Left forelimb (tissue), 1 donor: Measurements from ENCODE around the gene LDLRAP1.
"Not testable (repeated sequence)": the region's sequence is repeated elsewhere in the genome, so short reads cannot be mapped to it uniquely, and the experiment has no call there.

ENCODE experiments used
- DNase-seq: peaks from one replicate; pipeline ENCODE4 v3.0.0-alpha.2; 2018; ENCODE audit warnings: low spot score

The LDLRAP1 gene

DNA sequence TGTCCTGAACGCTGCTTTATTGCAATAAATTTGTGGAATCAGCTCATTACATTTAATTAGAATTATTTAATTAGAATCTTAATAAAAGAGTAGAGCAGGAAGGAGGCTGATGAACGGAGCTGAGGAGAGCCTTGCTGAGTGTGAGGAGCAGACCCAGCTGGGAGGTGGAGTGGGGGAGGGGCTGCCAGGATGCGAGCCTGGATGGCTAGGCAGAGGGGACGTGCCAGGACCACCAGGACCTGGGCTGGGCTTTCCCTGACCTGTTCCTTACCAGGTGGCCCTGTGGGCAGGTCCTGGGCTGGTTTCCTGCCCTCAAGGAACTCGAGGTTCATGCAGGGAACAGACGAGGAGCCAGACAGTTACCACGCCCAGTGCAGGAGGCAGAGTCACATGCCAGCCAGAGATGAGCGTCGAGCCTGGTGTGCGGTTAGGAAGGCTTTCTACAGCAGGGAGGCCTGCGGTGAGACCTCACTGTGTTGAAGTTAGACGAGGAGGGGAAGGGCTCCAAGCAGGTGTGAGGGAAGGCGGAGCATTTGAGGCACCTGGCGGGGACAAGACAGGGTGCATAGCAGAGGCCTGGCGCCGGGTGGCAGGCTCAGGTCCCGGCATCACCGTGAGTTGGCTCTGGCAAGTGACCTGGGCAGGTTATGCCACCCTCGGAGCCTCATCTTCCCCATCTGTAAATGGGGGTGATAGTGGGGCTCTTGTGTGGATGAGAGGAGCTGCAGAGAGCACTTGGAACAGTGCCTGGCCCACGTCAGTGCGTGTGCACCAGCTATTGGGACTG is 33.9 kb downstream of the LDLRAP1 start:
- no peak for DNase-seq

DNA sequence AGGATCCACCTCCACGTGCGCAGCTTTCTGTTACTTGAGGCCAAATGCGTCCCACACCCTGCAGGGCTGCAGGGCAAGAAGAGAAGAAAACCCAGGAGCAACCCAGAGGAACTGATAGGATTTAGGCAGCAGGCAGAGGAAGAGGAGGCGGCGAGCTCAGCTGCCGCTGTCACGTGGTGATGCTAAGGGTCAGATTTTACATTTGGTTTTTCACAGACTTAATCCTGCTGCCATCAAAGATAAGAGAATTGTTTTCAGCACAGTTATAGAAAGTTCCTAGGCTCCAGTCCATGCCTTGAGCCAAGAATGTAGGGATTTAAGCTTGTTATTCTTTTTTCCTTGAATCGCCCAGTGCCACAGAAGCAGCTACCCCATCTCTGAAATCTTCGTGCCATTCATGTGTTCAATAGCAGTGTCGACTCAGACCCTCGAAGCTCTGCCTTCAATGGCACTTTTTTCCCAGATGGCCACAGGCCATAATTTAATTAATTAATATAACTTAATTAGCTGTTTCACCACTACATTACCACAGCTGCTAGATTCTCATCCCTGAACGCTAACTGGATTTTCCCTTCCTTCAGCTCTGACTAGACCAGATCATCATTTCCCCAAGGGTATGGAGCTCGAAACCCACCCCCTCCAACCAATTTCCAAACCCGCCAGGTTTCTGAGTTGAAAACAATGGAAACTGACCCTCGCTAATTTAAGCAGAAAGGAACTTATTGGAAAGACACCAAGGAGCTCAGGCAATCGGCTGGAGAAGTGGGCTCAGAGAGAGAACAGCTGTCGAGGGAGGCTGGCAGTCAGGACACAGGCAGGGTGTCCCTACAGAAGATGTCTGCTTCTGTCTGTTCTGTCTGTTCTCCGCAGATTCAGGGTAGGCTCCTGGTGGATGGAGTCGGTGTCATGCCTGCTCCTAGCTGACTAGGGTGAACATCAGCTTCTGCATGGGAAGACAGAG is 36.2 kb downstream of the LDLRAP1 start:
- no peak for DNase-seq

GRCh38 chr1:25580927-25581326 is 37.5 kb downstream of the LDLRAP1 start:
- no peak for DNase-seq

GRCh38 chr1:25581764-25582163 is 38.4 kb downstream of the LDLRAP1 start:
- no peak for DNase-seq

GRCh38 chr1:25583519-25584370 is 40.3 kb downstream of the LDLRAP1 start:
- no peak for DNase-seq

DNA sequence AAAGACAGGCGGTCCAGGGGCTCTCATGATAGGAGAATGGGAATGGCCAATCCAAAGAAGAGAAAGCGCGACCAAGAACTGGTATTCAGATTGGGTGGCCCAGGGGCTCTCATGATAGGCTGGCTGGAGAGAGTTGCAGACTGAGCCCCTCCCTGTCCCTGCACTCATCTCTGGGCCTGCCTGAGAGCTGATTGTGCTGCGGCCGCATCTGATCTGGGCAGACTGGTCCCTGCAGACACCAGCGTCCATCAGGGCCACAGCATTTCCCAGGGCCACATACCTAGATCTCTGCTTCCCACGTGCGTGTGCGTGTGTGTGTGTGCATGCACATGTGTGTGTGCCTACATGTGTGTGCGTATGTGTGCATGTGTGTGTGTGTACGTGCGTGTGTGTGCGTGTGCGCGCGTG is 42.8 kb downstream of the LDLRAP1 start:
- no peak for DNase-seq

GRCh38 chr1:25587290-25587689 is 43.9 kb downstream of the LDLRAP1 start:
- no peak for DNase-seq

GRCh38 chr1:25588224-25588623 is 44.8 kb downstream of the LDLRAP1 start:
- DNase-seq: not testable (repeated sequence)

DNA sequence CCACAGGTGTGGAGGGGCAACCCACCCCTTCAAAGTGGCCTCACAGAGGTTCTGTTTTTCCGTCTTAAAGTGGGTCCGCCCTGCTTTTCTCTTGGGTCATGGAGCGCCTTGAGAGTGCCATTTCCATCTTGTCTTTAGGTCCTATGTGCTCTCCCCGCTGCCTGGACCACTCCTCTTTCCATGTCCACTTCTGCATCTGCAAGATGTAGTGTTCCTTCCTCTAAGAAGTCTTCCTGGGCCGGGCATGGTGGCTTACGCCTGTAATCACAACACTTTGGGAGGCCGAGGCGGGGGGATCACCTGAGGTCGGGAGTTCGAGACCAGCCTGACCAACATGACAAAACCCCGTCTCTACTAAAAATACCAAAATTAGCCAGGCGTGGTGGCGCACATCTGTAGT is 45.4 kb downstream of the LDLRAP1 start:
- DNase-seq: not testable (repeated sequence)

- no peak for DNase-seq
These were observed 46.9 kb downstream of the LDLRAP1 start for GRCh38 chr1:25590096-25590824.

DNA sequence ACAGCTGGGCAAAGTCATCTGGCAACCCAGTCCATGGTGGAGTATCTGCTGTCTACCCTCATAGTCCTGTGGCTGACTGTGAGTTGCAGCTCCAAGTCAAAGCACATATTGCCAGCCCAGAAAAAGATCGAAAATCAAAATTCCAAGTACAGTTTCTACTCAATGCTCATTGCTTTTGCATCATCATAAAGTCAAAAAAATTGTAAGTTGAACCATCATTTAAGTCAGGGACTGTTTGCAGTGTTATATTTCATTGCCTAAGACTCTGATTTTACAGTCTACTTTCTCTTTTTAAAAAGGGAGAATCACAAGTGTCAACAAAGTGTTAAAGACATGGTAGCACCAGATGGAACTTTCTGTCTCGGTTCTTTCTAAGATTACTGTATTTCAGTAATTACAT is 50.5 kb downstream of the LDLRAP1 start:
- DNase-seq: no peak

GRCh38 chr1:25594971-25595370 is 51.6 kb downstream of the LDLRAP1 start:
- no peak for DNase-seq

DNA sequence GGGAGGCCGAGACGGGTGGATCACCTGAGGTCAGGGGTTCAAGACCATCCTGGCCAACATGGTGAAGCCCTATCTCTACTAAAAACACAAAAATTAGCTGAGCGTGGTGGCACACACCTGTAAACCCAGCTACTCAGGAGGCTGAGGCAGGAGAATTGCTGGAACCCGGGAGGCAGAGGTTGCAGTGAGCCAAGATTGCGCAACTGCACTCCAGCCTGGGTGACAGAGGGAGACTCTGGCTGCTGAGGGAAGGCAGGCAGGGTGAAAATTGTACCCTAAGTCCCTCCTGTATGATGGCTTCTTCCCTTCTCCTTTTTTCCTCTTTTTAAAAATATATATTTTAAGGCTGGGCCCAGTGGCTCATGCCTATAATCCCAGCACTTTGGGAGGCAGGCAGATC is 53.2 kb downstream of the LDLRAP1 start:
- not testable (repeated sequence) for DNase-seq

DNA sequence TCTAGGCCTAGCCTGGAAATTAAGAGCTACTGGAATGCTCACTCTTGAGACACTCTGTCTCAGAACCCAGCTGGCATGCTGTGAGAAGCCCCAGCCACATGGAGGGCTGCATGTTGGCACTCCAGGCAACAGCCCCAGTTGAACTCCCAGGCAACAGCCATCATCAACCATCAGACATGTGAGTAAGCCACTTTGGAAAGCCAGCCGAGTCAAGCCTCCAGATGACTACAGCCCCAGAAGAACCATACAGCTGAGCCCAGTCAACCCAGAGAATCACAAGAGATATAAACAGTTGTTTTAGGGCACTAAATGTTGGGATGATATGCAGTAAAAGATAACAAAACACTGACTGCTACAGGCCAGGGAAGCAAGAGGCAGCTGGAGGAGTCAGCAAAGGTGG is 55.5 kb downstream of the LDLRAP1 start:
- DNase-seq: no peak

GRCh38 chr1:25599969-25600610 is 56.7 kb downstream of the LDLRAP1 start:
- no peak for DNase-seq

GRCh38 chr1:25600971-25601699 is 57.7 kb downstream of the LDLRAP1 start:
- not testable (repeated sequence) for DNase-seq

- DNase-seq: not testable (repeated sequence)
These were observed 60.6 kb downstream of the LDLRAP1 start for GRCh38 chr1:25603779-25604538.

GRCh38 chr1:25607123-25607522 is 63.7 kb downstream of the LDLRAP1 start:
- DNase-seq: no peak

GRCh38 chr1:25608488-25609178 is 65.2 kb downstream of the LDLRAP1 start:
- DNase-seq: peak; percentile 80
